ENCODE measurements around the gene SPRED3. TPM values are rescaled to one million over a fixed set of nuclear protein-coding genes. Genes with fewer than 3 reads are reported as not detected.
A peak's percentile ranks its signal among the peaks of the same experiment; 100 is the strongest.
"Not testable (repeated sequence)": the region's sequence is repeated elsewhere in the genome, so short reads cannot be mapped to it uniquely, and the experiment has no call there.

The SPRED3 gene
- total RNA-seq, 6 experiments from 2014 or later, result 0.12 to 0.37 (median 0.22) TPM; not detected in 2

DNA sequence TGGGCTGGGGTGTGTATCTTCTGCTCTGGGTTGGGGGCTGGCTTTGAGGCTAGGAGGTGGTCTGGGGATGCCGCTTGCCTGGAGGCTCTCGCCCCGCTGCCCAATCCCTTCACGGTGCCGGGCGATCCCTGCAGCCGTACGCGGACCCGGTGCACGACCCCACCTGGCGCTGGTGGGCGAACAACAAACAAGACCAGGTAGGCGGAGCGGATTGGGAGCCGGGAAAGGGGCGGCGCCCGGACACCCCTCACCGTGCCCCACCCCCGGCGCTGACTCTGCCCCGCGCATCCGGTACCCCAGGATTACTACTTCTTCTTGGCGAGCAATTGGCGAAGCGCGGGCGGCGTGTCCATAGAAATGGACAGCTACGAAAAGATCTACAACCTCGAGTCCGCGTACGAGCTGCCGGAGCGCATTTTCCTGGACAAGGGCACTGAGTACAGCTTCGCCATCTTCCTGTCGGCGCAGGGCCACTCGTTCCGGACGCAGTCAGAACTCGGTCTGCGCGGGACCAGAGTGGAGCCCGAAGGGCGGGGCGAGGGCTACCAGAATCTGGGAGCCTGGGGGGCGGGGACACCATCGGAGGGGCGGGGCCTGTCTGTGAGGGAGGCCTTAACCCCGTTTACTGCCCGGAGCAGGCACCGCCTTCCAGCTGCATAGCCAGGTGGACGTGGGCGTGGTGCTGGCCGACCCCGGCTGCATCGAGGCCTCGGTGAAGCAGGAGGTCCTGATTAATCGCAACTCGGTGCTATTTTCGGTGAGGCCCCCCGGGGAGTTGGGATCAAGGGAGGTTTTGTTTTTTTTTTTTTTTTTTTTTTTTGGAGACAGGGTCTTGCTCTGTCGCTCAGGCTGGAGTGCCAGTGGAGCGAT is 26.2 kb upstream of the SPRED3 start:
- intact Hi-C loops (cut with DNase I), result no loop called here
- Histone ChIP-seq H3K4me1 (peaks cover 0 to 9% (median 0%) of the 10 kb centered on the region in 4 donors), H3K27me3 (peaks cover 0 to 11% of the 10 kb centered on the region in 2 donors), H3K36me3 (no peaks in the 10 kb centered on the region), H3K27ac (no peak overlapping the region), H3K4me3 (peak overlapping the region; percentile 41 to 52 (median 46)), H3K9me3 (no peaks in the 10 kb centered on the region)
- WGBS (ENCODE audit: insufficient coverage, low coverage, low lambda C conversion rate, missing lambda C conversion rate), result 7% methylated on average over 24 of the region's 68 CpGs
- ATAC-seq (peak; percentile 63 to 74 (median 72)), DNase-seq (peak; percentile 70 to 79 (median 71))
- no peak for TF ChIP-seq POLR2A (IDR thresholded peaks at IDR 0.05)
- TF ChIP-seq, protein P1, sequence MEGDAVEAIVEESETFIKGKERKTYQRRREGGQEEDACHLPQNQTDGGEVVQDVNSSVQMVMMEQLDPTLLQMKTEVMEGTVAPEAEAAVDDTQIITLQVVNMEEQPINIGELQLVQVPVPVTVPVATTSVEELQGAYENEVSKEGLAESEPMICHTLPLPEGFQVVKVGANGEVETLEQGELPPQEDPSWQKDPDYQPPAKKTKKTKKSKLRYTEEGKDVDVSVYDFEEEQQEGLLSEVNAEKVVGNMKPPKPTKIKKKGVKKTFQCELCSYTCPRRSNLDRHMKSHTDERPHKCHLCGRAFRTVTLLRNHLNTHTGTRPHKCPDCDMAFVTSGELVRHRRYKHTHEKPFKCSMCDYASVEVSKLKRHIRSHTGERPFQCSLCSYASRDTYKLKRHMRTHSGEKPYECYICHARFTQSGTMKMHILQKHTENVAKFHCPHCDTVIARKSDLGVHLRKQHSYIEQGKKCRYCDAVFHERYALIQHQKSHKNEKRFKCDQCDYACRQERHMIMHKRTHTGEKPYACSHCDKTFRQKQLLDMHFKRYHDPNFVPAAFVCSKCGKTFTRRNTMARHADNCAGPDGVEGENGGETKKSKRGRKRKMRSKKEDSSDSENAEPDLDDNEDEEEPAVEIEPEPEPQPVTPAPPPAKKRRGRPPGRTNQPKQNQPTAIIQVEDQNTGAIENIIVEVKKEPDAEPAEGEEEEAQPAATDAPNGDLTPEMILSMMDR (IDR thresholded peaks at IDR 0.05), result no peak

DNA sequence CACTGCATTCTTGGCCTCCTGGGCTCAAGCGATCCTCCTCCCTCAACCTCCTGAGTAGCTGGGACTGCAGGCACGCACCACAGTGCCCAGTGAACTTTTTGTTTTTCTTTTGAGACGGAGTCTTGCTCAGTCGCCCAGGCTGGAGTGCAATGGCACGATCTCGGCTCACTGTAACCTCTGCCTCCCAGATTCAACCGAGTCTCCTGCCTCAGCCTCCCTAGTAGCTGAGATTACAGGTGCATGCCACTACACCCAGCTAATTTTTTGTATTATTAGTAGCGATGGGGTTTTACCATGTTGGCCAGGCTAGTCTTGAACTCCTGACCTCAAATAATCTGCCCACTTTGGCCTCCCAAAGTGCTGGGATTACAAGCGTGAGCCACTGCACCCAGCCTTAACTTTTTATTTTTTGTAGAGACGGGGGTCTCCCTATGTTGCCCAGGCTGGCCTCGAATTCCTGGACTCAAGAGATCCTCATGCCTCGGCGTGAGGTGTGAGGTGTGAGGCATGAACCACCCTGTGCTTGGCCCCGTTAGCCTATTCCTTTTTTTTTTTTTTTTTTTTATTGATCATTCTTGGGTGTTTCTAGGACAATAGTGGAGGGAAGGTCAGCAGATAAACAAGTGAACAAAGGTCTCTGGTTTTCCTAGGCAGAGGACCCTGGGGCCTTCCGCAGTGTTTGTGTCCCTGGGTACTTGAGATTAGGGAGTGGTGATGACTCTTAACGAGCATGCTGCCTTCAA is 25.4 kb upstream of the SPRED3 start:
- H3K27ac ChIP-seq; H3K4me3 ChIP-seq; ATAC-seq; intact Hi-C loops (cut with DNase I); H3K9me3 ChIP-seq; H3K36me3 ChIP-seq; H3K4me1 ChIP-seq; DNase-seq: not testable (repeated sequence)
- WGBS (ENCODE audit: insufficient coverage, low coverage, low lambda C conversion rate, missing lambda C conversion rate), result 73% methylated on average over 14 of the region's 16 CpGs
- H3K27me3 ChIP-seq, result peaks cover 0 to 11% of the 10 kb centered on the region in 2 donors

DNA sequence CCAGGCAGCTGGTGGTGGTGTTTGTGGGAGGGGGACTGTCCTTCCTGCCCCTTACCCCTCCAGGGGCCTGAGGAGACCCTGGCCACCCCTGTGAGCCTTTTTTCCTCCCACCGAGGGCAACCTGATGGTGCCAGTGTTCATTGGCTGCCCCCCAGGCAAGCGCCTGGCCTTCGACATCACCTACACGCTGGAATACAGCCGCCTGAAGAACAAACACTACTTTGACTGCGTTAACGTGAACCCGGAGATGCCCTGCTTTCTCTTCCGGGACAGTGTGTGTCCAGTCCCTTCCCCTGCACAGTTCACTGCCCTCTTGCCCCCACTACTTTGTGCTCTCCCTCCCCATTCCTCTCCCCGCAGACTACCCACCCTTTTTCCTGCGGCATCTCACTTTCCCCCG is 21.5 kb upstream of the SPRED3 start:
- Histone ChIP-seq H3K9me3 (no peaks in the 10 kb centered on the region), H3K27me3 (peaks cover 0 to 11% of the 10 kb centered on the region in 2 donors), H3K27ac (no peak overlapping the region), H3K36me3 (no peaks in the 10 kb centered on the region), H3K4me1 (peaks cover 0 to 8% (median 0%) of the 10 kb centered on the region in 4 donors), H3K4me3 (no peak overlapping the region)
- TF ChIP-seq, protein P1 (IDR thresholded peaks at IDR 0.05), result no peak
- TF ChIP-seq POLR2A (IDR thresholded peaks at IDR 0.05), result no peak
- intact Hi-C loops (cut with DNase I), result no loop called here
- 64% methylated on average over 5 of the region's 12 CpGs for WGBS (ENCODE audit: insufficient coverage, low coverage, low lambda C conversion rate, missing lambda C conversion rate)
- no peak for DNase-seq
- ATAC-seq, result no peak

DNA sequence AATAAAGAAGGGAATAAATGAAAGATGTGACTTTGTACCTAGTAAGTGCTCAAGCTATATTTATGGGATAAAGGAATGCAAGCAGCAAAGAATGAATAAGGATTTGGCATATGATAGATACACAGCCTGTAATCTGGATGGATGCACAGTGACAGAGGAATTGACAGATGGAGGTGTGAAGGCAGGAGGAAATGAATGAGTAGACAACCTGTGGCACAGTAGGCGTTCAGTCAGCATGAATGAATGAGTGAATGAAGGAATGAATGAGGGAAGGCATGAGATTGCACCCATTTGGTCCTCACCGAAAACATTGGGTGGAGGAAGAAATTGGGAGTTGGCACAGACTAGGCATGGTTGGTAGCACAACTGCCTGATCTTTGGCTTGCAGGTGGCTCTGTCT is 18.9 kb upstream of the SPRED3 start:
- H3K9me3 ChIP-seq, result no peaks in the 10 kb centered on the region
- intact Hi-C loops (cut with DNase I), result no loop called here
- TF ChIP-seq, protein P1 (IDR thresholded peaks at IDR 0.05), result no peak
- no peak for TF ChIP-seq POLR2A (IDR thresholded peaks at IDR 0.05)
- H3K4me1 ChIP-seq, result no peaks in the 10 kb centered on the region
- no peaks in the 10 kb centered on the region for H3K27me3 ChIP-seq
- H3K27ac ChIP-seq, result no peak overlapping the region
- ATAC-seq (no peak), DNase-seq (no peak)
- no peak overlapping the region for H3K4me3 ChIP-seq
- 58% methylated on average over 2 of the region's 2 CpGs for WGBS (ENCODE audit: insufficient coverage, low coverage, low lambda C conversion rate, missing lambda C conversion rate)
- H3K36me3 ChIP-seq, result no peaks in the 10 kb centered on the region

DNA sequence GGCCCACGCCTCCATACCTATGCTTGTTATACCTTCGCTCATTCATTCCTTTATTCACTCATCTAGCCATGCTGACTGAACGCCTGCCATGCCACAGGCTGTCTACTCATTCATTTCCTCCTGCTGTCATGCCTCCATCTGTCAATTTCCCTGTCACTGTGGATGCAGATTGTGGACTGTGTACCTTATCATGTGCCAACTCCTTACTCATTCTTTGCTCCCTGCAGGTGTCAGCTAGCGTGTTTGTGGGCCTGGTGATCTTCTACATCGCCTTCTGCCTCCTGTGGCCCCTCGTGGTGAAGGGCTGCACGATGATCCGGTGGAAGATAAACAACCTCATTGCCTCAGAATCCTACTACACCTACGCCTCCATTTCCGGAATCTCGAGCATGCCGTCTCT is 18.2 kb upstream of the SPRED3 start:
- Histone ChIP-seq H3K27ac (no peak overlapping the region), H3K4me3 (no peak overlapping the region), H3K4me1 (peaks cover 0 to 2% (median under 1%) of the 10 kb centered on the region in 4 donors), H3K9me3 (no peaks in the 10 kb centered on the region), H3K27me3 (no peaks in the 10 kb centered on the region), H3K36me3 (no peaks in the 10 kb centered on the region)
- intact Hi-C loops (cut with DNase I), result no loop called here
- TF ChIP-seq POLR2A (IDR thresholded peaks at IDR 0.05), result no peak
- TF ChIP-seq, protein P1 (IDR thresholded peaks at IDR 0.05), result no peak
- DNase-seq (no peak), ATAC-seq (no peak)
- WGBS (ENCODE audit: insufficient coverage, low coverage, low lambda C conversion rate, missing lambda C conversion rate), result 47% methylated on average over 6 of the region's 12 CpGs
